ENCODE data around the gene TTF1.

The TTF1 gene, protein sequence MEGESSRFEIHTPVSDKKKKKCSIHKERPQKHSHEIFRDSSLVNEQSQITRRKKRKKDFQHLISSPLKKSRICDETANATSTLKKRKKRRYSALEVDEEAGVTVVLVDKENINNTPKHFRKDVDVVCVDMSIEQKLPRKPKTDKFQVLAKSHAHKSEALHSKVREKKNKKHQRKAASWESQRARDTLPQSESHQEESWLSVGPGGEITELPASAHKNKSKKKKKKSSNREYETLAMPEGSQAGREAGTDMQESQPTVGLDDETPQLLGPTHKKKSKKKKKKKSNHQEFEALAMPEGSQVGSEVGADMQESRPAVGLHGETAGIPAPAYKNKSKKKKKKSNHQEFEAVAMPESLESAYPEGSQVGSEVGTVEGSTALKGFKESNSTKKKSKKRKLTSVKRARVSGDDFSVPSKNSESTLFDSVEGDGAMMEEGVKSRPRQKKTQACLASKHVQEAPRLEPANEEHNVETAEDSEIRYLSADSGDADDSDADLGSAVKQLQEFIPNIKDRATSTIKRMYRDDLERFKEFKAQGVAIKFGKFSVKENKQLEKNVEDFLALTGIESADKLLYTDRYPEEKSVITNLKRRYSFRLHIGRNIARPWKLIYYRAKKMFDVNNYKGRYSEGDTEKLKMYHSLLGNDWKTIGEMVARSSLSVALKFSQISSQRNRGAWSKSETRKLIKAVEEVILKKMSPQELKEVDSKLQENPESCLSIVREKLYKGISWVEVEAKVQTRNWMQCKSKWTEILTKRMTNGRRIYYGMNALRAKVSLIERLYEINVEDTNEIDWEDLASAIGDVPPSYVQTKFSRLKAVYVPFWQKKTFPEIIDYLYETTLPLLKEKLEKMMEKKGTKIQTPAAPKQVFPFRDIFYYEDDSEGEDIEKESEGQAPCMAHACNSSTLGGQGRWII

DNA sequence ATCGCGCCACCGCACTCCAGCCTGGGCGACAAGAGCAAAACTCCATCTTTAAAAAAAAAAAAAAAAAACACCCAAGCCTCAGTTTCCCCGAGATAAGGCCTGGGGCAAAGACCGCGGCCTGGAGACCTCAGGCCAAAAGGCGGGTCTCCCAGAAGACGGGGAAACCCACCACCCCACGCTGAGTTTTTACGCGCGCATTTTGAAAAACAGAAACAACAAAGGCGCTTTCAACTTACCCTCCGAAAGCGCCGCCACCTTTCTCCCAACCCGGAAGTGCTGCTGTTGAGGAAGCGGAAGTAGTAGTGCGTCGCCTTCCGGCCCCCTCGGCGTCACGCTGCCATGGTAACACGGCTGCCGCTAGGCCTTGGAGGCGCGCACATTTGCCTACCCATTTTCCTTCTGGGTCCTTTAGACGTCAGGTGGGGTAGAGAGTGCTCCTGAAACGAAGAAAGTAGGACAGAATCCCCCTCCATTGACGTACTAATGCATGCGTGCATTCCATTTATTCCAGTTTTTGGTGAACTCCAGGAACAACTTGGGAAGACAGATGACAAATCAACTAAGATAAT lies at the start of gene TTF1:
Gene TTF1, minus strand, starts transcription at position 287 of the 569 bp plus-strand sequence. CDS start 4,019 bp downstream, outside the sequence.
- DNase-seq (ENCODE audit: low read depth in 2 of 3, low spot score in 1 of 3) = peak; percentile 85 to 89 (median 87)

DNA sequence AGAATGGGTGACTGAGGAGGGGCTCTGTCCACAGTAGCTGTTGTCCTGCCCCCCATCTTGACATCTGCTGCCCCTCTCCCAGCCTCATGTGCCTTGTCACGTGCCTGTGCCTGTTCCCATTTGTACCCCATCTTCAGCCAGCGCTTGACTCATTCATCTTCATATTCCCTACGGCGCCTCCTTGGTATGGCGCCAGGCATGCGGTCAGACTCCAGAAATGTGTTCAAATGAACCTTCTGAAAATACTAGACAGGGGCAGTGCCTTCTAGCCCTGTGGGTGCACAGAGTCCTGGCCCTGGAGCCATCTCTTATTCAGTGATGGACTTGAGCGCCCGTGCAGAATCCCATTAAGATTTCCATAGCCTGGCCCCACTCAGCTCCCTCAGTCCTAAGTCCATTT lies 49.6 kb upstream of the TTF1 start:
- DNase-seq (ENCODE audit: low read depth in 2 of 3, low spot score in 1 of 3) = no peak

DNA sequence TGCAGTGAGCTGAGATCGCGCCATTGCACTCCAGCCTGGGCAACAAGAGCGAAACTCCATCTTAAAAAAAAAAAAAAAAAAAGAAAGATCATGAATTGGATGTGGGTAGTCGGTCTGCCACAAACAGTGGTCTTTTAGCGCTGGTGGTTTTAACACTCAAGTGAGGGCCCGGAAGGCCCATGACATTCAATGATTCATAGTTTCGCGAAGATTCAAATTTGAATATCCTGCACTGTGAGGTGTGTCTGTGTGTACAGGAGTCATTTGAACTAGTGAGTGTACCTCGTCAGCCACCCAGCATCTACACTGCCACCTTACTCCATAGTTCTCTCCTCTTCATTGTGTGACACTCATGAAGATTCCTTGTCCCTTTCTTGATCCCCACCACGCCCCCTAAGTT lies 44.6 kb upstream of the TTF1 start:
- peak in 1 of 3 donors; percentile 6 for DNase-seq (ENCODE audit: low read depth in 2 of 3, low spot score in 1 of 3)

DNA sequence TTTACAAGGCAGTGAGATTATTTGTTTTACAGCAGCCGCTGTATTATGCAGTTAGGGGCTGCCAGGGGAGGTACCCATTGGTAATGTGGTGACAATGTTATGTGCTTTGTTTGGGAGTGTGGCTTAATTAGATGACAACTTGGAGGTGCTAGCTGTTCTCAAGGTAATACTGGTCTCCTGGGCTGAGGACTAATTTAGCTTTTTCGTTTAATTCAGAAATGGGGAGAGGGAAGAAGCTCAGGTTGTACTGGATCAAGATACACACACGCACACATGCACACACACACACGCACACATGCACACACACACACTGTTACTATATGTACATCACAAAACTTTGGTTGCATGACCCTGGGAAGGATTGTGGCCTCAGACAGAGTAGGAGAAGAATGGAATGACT lies 41.3 kb upstream of the TTF1 start:
- DNase-seq (ENCODE audit: low read depth in 2 of 3, low spot score in 1 of 3) = no peak

DNA sequence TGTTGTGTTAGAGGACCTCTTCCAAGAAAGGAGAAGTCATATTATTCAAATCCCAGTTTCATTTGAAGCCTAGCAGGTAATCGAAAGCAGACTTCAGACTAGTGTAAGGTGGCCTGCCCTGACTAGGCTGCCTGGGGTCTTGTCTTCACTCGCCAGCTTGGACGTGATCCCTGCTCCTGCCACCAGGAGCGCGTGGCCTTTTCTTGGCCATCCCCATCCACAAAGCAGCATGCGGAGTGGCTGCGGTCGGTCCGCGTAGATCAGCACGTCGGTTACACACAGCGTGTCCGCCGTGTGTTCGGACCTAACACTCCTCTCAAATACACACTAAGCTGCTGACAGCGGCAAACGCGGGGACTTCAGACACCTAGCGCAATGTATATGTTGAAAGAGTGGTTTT lies 40.7 kb upstream of the TTF1 start:
- DNase-seq (ENCODE audit: low read depth in 2 of 3, low spot score in 1 of 3) = no peak

DNA sequence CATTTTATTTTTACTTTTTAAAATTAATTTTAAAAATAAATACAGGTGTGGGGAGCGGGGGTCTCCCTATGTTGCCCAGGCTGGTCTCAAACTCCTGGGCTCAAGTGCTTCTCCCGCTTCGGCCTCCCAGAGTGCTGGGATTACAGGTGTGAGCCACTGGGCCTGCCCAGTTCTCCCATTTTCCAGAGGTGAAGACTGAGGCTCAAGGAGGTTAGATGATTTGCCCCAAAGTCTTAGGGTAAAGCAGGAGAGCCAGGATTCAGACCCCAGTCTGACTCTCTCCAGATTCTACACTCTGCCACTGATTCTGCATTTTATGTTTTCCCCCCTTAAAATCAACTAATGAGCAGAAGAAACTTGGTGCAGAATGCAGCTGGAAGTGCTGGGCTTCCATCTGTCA lies 40.2 kb upstream of the TTF1 start:
- DNase-seq (ENCODE audit: low read depth in 2 of 3, low spot score in 1 of 3) = no peak

DNA sequence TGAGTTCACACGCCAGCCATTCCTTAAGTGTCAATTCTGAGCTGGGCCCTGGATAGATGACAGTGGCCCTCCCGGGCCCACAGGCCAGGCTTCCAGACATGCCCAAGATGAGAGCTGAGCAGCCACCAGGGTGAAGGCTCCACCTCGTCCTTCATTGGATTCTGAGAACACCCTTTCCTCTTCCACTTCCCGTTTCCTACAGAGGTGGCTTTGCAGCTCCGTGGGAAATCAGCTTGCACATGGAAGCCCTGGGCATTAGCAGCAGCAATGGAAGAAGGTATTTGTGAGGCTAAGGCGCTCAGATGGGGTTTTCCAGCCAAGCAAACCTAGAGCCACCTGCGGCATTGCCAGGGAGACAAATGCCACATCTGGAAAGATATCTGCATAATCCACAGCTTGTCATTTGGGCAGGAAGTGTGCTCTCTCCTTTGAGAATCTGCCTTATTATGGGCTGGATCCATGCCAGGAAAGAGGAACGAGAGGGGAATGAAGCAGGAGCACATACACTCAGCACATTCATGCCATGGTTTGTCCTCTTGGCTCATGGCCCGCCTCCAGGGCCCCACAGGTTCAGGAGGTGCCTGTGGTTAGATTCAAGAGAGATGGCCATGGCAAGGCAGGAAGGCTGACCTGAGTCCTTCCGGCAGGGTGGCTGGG lies 37.4 kb upstream of the TTF1 start:
- no peak for DNase-seq (ENCODE audit: low read depth in 2 of 3, low spot score in 1 of 3)

DNA sequence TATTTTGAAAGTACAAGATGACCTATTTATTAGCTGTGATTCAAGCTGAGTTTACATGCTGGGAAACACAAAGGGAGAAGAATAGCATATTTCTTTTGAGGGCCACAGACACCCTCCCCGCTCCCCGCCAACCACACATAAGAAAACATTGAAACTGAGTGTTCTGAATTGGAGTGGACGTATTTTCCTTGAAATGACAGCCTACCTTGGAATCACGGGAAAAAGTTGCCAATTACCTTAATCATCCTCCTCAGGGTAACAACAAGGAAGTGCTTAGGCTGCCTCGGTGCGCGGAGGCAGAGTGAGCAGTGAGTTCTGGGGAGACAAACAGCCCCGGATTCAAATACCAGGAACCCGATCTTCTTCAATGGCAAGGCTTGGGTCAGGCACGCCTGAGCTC lies 34.8 kb upstream of the TTF1 start:
- no peak for DNase-seq (ENCODE audit: low read depth in 2 of 3, low spot score in 1 of 3)

DNA sequence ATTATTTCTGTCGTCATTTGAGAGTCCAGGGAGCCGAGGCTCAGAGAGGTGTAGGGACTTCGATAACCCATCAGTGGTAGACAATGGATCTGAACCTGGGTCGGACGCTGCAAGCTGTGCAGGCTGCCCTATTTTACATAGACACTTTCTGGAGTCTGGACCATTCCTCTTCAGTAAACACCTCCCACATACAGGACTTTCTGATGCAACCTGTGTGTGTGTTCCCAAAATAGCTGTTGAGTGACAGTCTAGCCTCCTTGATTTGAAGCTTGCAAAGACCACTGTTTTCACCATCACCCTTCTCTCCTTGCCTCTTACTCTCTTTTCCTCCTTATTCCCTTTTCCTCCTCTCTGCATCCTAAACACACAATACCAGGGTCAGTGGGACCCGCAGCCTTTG lies 34.1 kb upstream of the TTF1 start:
- no peak for DNase-seq (ENCODE audit: low read depth in 2 of 3, low spot score in 1 of 3)

DNA sequence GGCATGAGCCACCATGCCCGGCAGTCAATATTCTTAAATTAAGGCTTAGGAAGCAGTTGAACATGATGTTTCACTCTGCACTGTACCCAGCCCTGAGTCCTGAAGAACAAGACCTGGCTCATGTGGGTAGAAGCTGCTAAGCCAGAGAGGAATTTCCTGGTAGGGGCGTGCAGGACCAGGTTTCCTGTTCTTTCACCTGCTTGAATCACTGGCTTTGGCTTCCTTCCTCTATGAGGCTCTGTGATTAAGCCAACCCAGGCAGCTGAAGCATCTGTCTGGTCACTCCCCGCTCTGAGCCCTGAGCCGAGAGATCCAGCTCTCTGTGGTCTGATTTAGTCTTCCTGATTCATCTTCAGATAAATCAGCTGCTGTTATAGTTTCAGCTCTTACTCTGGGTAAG lies 32.5 kb upstream of the TTF1 start:
- no peak for DNase-seq (ENCODE audit: low read depth in 2 of 3, low spot score in 1 of 3)

DNA sequence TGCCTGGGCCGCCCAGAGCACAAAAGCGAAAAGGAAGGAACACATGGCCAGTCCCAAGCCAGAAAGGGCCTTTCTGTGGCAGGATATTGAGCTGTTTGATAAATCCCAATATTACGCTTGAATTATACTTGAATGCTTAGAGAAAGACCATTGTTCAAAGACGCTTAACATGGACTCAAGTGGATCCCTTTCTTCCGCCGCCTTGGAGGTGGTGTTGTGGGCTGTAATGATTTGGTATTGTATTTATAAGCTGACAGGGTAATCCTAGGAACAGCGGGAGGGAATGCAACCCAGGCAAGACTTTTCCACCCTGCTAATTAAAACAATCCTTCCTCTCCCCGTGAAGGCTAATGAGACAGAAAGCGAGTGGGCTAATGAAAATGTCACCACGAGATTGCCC lies 28.2 kb upstream of the TTF1 start:
- no peak for DNase-seq (ENCODE audit: low read depth in 2 of 3, low spot score in 1 of 3)

DNA sequence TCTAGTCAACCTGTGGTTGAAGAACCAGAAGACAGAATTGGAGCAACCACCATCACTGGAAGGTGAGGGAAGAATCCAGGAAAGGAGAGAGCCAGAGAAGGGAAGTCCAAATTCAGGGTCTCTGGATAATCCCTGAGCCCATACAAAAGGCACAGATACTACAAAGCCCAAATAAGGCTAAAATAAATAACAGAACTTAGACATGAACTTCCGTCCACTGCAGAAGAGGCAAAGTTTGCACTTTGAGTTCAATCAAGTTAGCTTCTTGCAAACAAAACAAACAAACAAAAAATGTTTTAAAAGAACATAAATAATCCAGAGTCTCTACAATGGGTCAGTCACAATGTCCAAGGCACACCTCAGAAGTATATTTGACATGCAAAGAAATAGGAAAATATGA lies 24.4 kb upstream of the TTF1 start:
- no peak for DNase-seq (ENCODE audit: low read depth in 2 of 3, low spot score in 1 of 3)

DNA sequence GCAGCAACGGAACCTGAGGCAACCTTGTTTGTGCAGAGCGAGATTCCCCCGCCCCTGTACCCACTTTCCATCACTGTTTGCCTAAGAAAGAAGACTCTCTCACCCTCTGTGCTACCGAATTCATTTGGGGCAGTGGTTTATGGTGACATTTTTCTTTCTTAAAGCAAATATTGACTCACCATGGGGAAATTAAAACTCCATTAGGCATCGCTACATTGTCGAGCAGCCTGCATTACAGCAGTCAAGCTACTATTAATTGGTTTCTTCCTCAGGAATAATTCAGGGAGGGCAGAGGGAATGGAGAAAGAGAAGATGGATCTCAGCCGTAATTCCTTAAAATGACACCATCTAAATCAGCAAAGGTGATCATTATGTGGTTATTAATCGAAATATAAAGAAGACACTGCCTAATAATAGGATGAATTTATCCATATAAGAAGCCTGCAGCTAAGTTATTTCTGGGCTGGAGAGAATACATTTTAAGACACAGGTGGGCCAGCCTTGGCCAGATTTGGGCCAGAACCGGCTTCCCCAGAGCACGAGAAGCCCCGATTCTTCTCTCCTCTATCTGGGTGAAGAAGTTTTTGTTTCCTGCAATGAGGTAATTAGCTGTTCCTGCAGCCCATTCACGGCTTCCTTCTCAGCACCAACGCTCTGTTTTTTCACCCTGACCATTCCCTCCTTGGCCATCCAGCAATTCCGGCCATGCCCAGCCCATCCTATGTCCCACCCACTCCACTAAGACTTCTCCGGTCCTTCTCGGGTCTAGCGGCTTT lies 20.2 kb upstream of the TTF1 start:
- no peak for DNase-seq (ENCODE audit: low read depth in 2 of 3, low spot score in 1 of 3)

DNA sequence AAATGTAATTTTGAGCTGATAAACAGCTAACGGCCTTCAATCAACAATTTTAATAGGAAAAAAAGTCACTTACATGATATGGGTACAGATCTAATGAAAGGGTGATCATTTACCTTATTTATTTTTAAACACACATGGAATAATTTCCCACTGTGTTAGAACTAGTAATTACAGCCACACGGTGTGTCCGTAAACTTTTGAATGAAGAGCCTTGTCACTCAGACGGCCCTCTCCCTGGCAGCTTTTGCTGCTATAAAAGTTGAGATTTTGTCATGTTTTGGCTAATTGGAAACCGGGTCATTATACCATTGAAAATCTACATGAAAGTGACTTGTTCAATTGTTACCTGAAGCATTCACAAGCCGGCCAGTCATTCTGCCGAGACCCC lies 19.0 kb upstream of the TTF1 start:
- no peak for DNase-seq (ENCODE audit: low read depth in 2 of 3, low spot score in 1 of 3)

DNA sequence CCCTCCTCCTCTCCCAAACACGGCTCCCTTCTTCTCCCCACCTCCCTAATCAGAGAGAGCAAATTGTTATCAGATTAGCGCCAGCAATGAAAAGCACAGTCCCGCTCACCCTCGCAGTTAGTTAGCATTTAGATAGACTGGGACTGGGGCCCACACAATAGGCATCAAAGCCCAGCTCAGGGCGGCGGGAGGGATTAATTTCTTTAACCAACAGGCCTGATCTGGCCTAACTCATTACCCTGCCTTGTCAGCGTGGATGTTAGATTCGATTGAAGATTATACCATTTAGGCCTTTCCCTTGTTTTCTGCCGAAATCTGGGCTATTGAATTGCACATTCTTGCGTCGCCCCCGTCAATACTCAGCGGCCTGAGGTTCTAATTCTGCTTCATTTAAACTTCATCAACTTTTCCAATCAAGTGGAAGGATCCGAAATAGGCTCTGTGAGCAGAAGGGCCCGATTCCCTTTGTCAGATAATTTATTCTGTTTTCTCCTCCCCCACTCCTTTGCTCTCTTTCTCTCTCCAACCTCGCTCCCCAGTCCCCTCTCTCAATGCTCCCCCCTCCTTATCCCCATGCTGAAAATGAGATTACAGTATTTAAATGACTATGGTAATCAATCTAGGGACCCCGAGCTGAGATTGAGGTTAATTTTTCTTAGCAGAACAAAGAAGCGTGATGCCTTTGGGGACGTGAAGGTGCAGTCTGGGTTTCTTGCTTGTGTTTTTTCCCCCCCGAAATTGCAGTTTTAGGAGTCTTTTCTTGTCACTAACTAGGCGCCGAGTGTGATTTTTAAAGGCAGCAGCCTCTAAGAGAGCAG lies 18.4 kb upstream of the TTF1 start:
- DNase-seq (ENCODE audit: low read depth in 2 of 3, low spot score in 1 of 3) = no peak

DNA sequence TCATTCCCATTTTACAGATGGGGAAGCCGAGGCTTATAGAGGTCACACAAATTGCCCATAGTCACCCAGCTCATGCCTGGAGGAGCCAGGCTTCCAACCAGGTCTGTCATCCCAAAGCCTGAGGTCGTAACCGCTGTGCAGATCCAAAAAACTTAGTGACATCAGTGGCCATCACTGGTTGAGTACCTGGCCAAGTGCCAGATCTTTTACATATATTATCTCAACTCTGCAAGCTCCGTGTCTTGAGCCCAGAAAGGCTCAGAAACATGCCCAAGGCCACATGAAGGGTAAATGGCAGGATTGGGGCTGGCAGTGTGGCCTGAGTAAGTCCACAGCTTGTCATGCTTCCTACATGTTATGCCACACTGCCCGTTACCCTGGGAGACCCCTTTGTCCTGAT lies 16.9 kb upstream of the TTF1 start:
- DNase-seq (ENCODE audit: low read depth in 2 of 3, low spot score in 1 of 3) = no peak

DNA sequence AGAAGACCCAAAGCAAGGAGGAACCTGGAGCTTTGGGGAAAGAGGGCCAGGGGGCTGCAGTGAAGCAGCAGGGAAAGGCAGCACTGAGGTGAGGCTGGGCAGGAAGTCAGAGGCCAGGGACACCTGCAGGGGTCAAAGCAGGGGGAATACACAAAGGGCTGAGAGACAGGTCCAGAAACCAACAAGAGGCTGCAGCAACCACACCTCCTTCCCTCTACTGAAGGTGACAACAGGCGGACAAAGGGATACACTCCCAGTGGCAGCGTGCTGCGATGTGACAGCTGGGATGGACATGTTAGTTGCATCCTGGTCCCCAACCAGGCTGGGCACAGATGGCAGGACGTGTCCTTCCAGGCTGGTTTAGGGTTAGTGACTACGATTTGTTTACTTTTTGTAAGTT lies 15.9 kb upstream of the TTF1 start:
- no peak for DNase-seq (ENCODE audit: low read depth in 2 of 3, low spot score in 1 of 3)

DNA sequence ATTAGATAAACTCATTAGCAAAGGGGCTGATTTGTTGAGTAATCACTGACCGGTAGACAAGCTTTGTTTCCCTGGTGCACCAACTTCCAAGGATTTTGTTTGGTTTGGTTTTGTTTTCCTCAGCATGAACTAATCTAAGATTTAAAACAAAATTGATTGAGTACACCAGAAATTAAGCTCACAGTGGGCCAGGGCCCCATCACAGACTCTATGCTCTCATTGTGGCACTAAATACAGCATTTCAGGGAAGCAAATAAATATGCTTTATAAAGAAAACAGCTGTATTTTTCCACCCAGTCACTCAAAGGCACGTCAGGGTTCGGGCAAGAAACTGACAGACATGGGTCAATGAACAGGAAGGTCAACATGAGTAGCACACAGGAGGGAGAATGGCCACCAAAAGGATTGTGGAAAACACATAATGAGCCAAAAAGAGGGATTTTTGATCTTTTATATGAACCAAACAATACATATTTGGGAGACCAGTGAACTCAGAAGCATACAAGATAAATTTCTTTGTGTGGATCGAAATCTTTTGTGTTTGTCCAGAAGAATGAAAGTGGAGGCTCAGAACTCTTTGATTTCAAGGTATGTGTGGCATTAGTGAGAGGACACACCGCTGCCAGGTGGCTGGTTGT lies 12.2 kb upstream of the TTF1 start:
- DNase-seq (ENCODE audit: low read depth in 2 of 3, low spot score in 1 of 3) = no peak

DNA sequence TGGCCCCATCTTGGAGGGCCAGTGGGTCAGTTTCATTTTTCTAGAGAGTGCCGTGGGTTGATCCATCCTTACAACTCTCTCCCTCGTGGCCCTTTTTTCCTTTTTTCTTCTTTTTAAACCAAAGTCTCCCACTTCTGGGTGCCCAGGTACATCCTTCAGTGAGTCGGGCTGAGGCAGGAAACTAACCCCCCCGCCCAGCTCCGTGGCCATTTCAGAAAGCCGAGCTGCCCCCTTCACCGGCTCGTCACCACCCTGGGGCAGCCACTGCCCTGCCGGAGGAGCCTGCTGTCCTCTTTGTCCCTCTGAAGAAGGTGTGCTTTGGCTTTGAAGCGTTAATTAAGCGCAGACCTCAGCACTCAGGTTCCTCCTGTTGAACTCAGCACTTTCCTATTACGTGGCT lies 8.5 kb upstream of the TTF1 start:
- DNase-seq (ENCODE audit: low read depth in 2 of 3, low spot score in 1 of 3) = no peak
